ENCODE data around the gene TRAK1.
A peak's percentile ranks its signal among the peaks of the same experiment; 100 is the strongest.

Gene TRAK1

GRCh38 chr3:42123824-42124658 lies 32.9 kb downstream of the TRAK1 start:
- no peak for DNase-seq (ENCODE audit: low read depth, low spot score)

- DNase-seq (ENCODE audit: low read depth, low spot score) = no peak
Measured at GRCh38 chr3:42127226-42127625, 36.1 kb downstream of the TRAK1 start.

- DNase-seq (ENCODE audit: low read depth, low spot score) = no peak
Measured at GRCh38 chr3:42128526-42128925, 37.4 kb downstream of the TRAK1 start.

GRCh38 chr3:42129014-42129953 lies 38.1 kb downstream of the TRAK1 start:
- no peak for DNase-seq (ENCODE audit: low read depth, low spot score)

- no peak for DNase-seq (ENCODE audit: low read depth, low spot score)
Measured at GRCh38 chr3:42130007-42130328, 38.8 kb downstream of the TRAK1 start.

- DNase-seq (ENCODE audit: low read depth, low spot score) = no peak
Measured at GRCh38 chr3:42130329-42131070, 39.3 kb downstream of the TRAK1 start.

GRCh38 chr3:42133500-42134298 lies 42.5 kb downstream of the TRAK1 start:
- no peak for DNase-seq (ENCODE audit: low read depth, low spot score)

GRCh38 chr3:42134867-42135464 lies 43.8 kb downstream of the TRAK1 start:
- DNase-seq (ENCODE audit: low read depth, low spot score) = no peak

- no peak for DNase-seq (ENCODE audit: low read depth, low spot score)
Measured at GRCh38 chr3:42139621-42140453, 48.7 kb downstream of the TRAK1 start.

GRCh38 chr3:42140665-42141203 lies 49.6 kb downstream of the TRAK1 start:
- no peak for DNase-seq (ENCODE audit: low read depth, low spot score)

- no peak for DNase-seq (ENCODE audit: low read depth, low spot score)
Measured at GRCh38 chr3:42143440-42143839, 52.3 kb downstream of the TRAK1 start.

- DNase-seq (ENCODE audit: low read depth, low spot score) = no peak
Measured at GRCh38 chr3:42144209-42144608, 53.1 kb downstream of the TRAK1 start.

GRCh38 chr3:42148086-42148848 lies 57.1 kb downstream of the TRAK1 start:
- DNase-seq (ENCODE audit: low read depth, low spot score) = no peak

GRCh38 chr3:42148982-42149432 lies 57.9 kb downstream of the TRAK1 start:
- DNase-seq (ENCODE audit: low read depth, low spot score) = peak; percentile 79

GRCh38 chr3:42149532-42149931 lies 58.4 kb downstream of the TRAK1 start:
- DNase-seq (ENCODE audit: low read depth, low spot score) = no peak

GRCh38 chr3:42149975-42150374 lies 58.8 kb downstream of the TRAK1 start:
- DNase-seq (ENCODE audit: low read depth, low spot score) = no peak

GRCh38 chr3:42151596-42152168 lies 60.5 kb downstream of the TRAK1 start:
- DNase-seq (ENCODE audit: low read depth, low spot score) = no peak

GRCh38 chr3:42152193-42152592 lies 61.0 kb downstream of the TRAK1 start:
- no peak for DNase-seq (ENCODE audit: low read depth, low spot score)

Measured in iPS DF 19.7 (cell line).